Measurements from ENCODE around the gene ZCCHC24. TPM values are rescaled to one million over a fixed set of nuclear protein-coding genes. Genes with fewer than 3 reads are reported as not detected.

ZCCHC24 gene
- total RNA-seq, 1 experiment from 2014 or later, result 4.3 TPM

- peak; percentile 36 for DNase-seq (ENCODE audit: low read depth)
These were observed 13.3 kb downstream of the ZCCHC24 start for GRCh38 chr10:79431891-79432831.

DNA sequence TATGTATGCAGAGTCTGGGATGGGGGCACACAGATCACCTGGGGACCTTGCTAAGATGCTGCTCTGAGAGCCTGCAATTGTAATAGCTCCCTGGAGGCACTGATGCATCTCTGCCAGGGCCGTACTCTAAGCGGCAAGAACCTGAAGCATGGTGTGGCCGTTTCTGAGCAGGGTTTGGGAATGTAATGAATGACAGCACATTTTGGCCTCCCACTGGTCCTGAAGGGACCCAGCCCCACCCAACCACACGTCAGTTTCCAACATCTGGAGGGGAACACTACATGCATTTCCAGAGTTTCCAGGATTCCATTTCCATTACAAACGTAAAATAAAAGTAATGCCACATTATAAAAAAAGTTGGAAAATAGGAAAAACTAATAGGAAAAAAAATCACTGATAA is 14.0 kb downstream of the ZCCHC24 start:
- no peak for DNase-seq (ENCODE audit: low read depth)

DNA sequence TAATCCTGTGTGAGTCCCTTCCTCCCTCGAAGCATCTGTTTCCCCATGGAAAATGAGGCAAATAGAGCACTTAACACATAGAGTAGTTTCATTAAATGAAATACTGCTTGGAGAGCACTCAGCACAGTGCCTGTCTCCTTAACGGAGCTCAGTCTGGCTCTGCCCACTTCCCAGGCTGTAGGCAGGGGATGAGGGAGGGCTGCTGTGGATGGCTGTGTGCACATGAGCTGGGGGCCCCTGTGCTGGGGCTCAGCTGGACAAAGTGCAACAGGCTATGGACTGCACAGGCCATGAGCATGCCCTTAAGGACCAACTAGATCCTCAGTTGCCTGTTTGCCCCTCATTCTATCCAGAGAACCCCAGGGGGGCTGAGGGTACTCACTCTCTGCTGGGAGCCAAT is 14.5 kb downstream of the ZCCHC24 start:
- no peak for DNase-seq (ENCODE audit: low read depth)

DNA sequence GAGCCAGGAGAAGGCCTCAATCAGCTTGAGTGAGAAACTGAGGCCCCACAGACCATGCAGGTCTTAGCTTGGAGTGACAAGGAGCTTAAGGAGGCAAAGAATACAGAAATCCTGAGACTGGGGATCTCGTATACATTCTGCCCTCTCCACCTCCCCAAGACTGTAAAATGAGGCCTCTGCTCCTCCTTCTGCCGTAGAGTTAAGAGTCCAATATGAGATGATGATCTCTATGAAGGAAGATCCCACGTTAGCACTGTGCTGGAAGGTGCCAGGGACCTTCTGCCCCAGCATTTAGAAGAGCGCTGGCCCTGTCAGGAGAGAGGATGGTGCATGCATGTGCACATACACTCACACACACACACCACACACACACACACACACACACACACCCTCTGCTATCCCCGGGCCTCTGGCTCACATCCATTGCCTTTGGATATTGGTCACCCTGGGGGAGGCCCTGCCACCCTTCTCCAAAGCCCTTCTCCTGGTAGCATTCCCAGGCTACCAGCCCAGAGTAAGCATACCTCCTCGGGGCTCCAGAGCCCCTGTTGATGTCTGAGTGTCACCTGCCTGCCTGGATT is 15.0 kb downstream of the ZCCHC24 start:
- DNase-seq (ENCODE audit: low read depth), result no peak

DNA sequence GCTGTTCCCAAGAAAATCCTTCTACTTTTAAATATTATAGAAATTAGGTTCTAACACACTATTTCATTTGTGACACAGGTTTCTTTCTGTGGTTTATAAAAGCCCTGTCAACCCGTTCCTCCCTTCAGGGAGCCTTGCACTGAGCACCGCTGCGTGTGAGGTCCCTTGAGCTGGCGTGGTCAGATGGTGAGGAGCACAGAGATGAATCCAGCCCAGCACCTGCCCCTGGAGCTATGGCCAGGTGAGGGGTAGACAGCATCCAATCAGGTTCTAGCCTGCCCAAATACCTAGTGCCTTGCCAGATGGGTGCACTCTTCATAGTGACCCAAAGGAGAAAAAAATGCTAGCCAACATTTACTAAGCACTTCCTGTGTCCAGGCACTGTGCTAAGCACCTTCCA is 15.7 kb downstream of the ZCCHC24 start:
- DNase-seq (ENCODE audit: low read depth), result no peak

GRCh38 chr10:79427965-79428364 is 17.5 kb downstream of the ZCCHC24 start:
- DNase-seq (ENCODE audit: low read depth), result no peak

GRCh38 chr10:79425074-79425532 is 20.3 kb downstream of the ZCCHC24 start:
- no peak for DNase-seq (ENCODE audit: low read depth)

GRCh38 chr10:79424221-79425073 is 21.0 kb downstream of the ZCCHC24 start:
- DNase-seq (ENCODE audit: low read depth), result peak; percentile 44

- DNase-seq (ENCODE audit: low read depth), result peak; percentile 73
These were observed 23.1 kb downstream of the ZCCHC24 start for GRCh38 chr10:79422178-79422892.

GRCh38 chr10:79420974-79421688 is 24.3 kb downstream of the ZCCHC24 start:
- no peak for DNase-seq (ENCODE audit: low read depth)

- no peak for DNase-seq (ENCODE audit: low read depth)
These were observed 26.4 kb downstream of the ZCCHC24 start for GRCh38 chr10:79418886-79419595.

DNA sequence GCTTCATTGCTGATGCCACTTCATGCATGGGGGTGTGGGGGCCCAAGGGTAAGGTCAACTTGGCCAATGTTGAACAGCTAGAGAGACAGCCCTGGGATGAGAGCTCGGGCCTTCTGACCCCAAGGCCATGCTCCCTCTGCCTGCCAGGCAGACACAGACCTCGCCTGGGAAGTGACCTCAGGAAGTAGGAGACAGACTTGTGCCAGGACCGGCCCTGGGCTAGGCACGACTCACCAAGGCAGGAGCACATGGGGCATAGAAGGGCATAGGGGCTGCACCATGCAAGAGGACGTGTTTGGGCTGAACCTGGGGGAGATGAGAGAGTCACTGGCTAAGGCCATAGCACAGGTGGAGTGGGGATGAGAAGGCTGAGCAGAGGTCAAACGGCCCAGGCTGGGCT is 27.1 kb downstream of the ZCCHC24 start:
- DNase-seq (ENCODE audit: low read depth), result no peak

DNA sequence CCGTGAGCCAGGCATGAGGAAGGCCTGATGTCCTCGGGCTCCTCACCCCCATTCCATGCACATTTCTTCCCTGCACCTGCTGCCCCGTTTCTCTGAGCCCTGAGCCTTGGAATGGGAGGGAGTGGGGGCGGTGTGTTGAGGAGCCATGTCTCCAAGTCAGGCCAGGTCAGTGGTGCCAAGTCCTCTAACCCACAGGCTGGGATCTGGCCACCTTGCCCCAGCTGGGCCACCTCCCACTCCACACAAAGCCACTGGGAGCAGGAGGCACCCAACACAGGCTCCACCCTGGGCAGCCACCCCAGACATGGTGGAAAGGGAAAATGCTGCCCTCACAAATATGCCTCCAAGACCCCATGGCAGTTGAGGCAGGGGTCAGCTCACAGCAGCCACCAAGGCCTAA is 27.7 kb downstream of the ZCCHC24 start:
- no peak for DNase-seq (ENCODE audit: low read depth)

- no peak for DNase-seq (ENCODE audit: low read depth)
These were observed 28.2 kb downstream of the ZCCHC24 start for GRCh38 chr10:79417266-79417665.

- DNase-seq (ENCODE audit: low read depth), result no peak
These were observed 28.7 kb downstream of the ZCCHC24 start for GRCh38 chr10:79416578-79417255.

DNA sequence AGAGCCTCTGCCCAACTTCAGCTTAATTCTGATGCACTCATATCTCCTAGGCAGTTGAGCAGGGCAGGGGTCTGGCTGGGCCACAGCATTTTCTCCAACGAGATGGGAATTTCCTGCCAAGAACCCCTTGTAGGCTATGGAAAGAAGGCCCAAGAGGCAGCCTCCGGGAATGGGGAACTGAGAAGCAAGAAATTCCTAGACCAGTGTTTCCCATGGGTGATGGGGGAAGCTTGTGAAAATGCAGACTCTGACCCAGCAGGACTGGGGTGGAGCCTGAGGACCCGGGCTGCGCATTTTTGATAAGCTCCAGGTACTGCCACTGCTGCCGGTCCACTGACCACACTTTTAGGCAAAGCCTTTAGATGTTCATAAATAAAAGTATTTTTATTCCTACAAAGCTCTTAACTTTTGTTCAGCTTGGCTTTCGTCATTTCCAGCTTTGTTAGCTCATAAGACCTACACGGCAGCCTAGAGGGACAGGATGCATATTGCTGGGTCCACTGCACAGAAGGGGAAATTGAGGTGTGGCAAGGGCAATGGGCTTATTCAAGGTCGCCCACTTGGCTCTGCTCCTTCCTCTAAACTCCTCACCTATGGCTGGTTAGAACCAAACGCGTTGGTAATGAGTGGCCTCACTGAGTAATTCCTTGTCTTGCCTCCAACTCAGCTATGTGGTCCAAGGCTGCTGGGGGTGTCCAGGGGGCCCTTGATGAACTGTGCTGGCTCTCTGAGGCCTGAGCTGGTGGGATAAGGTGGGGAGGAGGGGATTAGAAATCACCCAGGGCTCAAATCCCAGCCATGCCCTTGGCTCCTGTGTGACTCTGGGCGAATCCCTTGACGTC is 29.5 kb downstream of the ZCCHC24 start:
- DNase-seq (ENCODE audit: low read depth), result no peak

DNA sequence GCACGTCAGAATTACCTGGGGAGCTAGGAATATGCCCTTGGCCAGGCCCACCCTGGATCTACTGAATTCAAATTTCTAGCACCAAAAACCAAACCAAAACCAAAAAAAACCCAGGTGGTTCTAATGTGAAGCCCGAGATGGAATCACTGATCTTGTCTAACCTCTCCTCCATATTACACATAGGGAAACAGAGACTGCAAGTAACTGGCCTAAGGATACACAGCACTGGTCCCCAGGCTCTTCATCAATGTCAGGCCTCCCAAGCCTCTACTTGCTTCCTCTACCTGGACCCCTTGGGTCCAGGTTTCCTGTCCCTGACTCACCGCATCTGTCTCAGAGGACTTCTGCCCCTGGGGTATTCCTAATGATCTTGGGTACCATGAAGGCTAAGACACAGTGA is 30.7 kb downstream of the ZCCHC24 start:
- DNase-seq (ENCODE audit: low read depth), result no peak

DNA sequence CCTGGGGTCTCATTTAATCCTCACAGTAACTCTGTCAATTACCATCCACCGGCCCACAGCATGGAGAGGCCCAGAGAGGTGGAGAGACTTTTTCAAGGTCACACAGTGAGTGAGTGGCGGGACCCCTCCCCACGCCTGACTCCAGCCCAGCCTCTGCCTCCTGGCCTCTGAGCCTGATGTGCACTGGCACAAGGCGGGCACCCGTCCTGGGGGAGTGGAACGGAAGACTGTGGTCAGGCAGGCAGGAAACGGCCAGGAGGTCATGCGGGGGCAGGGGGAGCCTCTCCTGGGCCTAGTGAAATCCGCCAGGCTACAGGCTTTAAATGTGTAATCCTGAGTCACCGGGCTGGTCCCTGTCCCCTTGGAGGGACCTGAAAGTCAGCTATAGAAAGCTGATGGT is 32.2 kb downstream of the ZCCHC24 start:
- DNase-seq (ENCODE audit: low read depth), result peak; percentile 63

DNA sequence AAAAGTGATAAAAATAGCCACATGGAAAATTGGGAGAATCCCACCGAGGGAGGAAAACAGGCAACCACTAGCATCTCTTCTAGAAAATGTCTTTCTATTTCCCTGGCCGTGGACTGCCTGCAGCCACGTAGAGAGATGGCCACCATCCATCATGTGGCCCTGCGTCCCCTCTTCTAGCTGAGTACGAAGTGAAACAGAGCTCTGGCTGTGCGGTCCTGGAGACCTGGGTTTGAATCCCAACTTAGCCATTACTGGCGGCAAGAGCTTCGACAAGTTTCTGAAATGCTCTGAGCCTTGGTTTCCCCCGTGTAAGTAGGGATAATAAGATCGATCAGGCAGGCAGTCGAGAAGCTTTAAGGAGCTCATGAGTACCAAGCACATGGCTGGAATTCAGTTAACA is 32.9 kb downstream of the ZCCHC24 start:
- DNase-seq (ENCODE audit: low read depth), result no peak
